HG03025 (cell line): ENCODE measurements around the gene RTCA.
"Not testable (repeated sequence)": the region's sequence is repeated elsewhere in the genome, so short reads cannot be mapped to it uniquely, and the experiment has no call there.

Experiments
- ATAC-seq: cut with Tn5 transposase; IDR thresholded peaks from one replicate; pipeline ENCODE4 v1.9.1; 2021; ENCODE audit warnings: mild to moderate bottlenecking, moderate library complexity; ENCODE audit not compliant: unreplicated experiment, low FRiP score

Gene RTCA

DNA sequence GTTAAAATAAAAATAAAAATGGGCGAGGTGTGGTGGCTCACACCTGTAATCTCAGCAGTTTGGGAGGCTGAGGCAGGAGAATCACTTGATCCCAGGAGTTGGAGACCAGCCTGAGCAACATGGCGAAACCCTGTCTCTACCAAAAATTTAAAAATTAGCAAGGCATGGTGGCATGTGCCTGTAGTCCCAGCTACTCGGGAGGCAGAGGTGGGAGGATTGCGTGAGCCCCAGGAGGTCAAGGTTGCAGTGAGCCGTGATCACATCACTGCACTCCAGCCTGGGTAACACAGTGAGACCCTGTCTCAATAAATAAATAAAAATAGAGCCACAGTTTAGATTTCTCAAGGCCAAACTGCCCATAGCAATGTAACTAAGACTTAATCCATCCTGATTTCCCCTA, 9.7 kb upstream of the RTCA start:
- not testable (repeated sequence) for ATAC-seq

DNA sequence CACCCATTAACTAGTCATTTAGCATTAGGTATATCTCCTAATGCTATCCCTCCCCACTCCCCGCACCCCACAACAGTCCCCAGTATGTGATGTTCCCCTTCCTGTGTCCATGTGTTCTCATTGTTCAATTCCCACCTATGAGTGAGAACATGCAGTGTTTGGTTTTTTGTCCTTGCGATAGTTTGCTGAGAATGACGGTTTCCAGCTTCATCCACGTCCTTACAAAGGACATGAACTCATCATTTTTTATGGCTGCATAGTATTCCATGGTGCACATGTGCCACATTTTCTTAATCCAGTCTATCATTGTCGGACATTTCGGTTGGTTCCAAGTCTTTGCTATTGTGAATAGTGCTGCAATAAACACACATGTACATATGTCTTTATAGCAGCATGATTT, 7.6 kb upstream of the RTCA start:
- ATAC-seq: not testable (repeated sequence)

DNA sequence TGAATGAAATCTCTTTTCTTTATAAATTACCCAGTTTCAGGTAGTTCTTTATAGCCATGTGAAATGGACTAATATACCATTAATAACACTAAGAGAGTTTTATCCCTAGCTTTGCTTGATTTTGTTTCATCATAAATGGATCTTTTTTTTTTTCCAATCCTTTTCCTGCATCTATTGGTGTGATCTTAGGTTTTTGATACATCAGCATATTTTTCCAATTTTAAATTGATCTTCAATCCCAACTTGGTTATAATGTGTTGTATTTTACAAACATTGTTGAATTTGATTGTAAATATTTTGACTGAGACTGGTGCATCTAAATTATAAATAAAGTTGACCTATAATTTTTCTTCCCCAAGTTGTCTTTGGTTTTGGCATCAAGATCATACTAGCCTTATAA, 4.3 kb upstream of the RTCA start:
- no peak for ATAC-seq

DNA sequence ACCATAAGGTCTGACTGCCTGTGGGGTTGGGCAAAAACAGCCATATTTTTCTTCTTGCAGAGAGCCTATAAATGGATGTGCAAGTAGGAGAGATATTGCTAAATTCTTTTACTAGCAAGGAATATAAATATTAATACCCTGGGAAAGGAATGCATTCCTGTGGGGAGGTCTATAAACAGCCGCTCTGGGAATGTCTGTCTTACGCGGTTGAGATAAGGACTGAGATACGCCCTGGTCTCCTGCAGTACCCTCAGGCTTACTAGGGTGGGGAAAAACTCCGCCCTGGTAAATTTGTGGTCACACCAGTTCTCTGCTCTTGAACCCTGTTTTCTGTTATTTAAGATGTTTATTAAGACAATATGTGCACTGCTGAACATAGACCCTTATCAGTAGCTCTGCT, 1.9 kb upstream of the RTCA start:
- not testable (repeated sequence) for ATAC-seq

DNA sequence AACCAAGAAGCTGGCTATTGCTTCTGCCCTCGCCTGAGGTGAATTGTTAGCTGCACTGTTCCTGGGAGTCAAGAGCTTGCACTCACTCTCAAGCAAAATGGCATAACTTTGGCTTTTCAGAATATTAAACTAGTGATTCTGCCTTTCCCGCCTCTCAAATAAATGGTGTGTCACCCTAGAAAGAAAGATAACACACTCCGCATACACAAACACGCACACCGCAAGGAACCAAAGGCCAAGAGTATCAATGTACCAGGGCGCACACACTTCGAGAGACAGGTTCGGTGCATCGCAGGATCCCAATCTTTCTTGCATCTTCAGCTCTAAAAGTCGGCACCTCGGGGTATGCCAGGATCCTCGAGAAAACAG, 470 bp upstream of the RTCA start:
- peak; percentile 18 for ATAC-seq

DNA sequence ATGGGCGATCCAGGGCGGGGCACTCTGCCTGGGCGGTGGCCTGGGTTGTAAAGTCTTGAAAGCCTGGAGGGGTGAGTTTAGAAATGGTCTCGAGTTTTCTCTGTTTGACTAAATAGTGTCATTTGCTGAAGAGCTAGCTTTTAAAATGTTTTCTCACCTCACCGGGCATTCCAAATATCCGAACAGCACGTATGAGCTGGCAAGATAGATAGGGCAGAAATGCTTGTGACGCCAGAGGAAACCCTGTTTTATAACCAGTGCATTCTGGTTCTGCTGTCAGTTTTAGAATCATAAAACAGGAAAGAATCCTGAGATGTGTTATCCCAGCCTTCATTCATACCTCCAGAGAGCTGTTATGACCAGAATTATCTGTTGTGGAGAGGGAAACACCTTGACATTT, 725 bp downstream of the RTCA start:
- peak; percentile 24 for ATAC-seq

DNA sequence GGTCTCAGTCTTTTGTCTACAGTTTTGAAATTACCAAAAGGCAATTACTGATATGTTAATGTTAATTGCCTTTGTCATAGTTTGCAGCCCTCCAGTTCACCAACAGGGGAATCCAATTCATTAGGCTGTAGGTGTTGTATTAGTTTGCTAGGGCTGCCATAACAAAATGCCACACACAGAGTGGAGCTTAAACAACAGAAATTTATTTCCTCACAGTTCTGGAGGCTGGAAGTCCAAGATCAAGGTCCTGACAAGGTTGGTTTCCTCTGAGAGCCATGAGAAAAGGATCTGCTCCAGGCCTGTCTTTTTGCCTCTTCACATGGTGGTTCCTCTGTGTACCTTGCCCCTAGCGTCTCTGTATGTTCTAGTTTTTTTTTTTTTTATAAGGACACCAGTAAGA, 1.3 kb downstream of the RTCA start:
- ATAC-seq: no peak

DNA sequence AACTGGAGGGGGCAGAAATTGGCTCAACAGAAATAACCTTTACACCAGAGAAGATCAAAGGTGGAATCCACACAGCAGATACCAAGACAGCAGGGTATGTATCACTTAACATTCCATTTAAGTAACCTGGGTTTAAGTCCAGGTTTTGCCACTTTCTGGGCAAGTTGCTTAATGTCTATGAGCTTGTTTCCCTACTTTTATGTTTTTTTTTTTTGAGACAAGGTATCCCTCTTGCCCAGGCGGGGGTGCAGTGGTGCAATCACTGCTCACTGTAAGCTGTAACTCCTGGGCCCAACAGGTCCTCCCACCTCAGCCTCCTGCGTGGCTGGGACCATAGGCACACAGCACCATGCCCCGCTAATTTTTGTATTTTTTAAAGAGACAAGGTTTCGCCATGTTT, 2.2 kb downstream of the RTCA start:
- no peak for ATAC-seq

DNA sequence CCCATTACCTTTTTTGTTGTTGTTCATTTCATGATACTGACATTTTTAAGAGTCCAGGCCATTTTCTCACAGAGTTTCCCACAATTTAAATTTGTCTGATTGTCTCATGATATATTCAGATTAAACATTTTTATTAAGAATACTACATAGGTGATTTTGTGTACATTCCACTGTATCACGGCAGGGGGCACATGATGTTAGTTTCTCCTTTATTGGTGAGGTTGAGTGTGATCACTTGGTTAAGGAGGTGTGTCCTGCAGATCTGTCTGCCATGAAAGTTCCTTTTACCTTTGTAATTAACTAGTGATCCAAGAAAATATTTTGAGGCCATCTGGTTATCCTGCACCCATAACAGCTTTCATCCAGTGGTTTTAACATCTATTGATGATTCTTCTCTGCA, 11.8 kb downstream of the RTCA start:
- no peak for ATAC-seq

DNA sequence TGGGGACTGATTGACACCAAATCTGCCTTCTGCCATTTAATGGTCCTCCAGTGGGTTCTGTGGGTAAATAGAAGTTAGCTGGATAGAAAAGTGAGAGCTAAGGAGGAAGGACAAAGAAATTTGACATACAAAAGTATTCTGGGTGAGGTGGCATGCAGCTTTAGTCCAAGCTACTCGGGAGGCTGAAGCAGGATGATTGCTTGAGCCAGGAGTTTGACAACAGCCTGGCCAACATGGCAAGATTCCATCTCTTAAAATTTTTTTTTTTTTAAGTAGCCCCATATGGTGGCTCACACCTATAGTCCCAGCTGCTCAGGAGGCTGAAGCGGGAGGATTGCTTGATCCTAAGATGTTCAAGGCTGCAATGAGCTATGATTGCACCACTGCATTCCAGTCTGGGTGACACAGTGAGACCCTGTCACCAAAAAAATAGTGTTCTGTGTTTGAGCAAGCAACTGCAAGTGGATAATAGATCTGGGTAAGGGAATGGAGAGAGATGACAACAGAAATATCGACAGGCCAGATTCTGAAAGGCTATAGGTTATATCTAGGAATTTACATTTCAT, 13.4 kb downstream of the RTCA start:
- no peak for ATAC-seq

DNA sequence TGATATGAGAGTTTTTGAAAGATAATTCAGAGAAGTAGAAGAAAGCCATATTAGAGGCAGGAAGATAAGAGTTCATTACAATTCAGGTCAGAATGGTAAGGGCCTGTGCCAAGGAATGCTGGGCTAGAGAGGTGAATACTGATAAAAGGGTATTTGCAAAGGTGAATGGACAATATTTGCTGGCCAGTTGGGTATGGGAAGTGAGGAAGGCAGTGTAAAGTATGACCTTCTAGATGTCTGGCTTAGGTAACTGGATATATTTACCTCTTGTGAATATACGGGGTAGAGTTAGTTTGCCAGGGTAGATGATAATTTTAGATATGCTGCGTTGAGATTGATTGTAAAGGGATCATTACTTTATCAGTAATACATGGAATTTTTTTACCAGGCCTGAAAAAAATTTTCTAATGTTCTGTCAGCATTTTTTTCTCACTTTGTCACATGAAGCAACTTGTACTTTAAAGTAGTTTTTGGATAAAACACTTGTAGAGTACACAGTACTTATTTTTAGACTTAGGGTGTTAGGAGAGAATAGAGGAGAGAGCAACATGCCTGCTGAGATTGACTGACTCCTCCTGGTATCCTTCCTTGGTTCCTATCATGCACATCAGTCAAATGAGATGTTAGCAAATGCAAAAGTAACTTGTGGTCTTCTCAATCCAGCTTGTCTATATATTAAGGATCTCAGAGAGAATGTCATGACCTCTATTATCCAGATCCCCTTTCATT, 14.1 kb downstream of the RTCA start:
- no peak for ATAC-seq

DNA sequence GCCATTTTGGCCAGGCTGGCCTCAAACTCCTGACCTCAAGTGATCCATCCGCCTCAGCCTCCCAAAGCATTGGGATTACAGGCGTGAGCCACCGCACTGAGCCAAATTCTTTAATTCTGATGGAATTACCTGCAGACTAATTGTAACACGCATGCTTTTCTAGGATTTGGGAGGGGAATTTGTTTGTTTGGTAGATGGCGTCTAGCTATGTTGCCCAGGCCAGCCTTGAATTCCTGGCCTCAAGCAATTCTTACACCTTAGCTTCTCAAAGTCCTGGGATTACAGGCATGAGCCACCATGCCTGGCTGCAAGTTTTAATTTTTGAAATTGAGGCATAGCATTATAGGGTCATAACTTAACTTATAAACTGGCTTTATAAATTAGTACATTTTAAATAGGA, 18.6 kb downstream of the RTCA start:
- ATAC-seq: no peak

DNA sequence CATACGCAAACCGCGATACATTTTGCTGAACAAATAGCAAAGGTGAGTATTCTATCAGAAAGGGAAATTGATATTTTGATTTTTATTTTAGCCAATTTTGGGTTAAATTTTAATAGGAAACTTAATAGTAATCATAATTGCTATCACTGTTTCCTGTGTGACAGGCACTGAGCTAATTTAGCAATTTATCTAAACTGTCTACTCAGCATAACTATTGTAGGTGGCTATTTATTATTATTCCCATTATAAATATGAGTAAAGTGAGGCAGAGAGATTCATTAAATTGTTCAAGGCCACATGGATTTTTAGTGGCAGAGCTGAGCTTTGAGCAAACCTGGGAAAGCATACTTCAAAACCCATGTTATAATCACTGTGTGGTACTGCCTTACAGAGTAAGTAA, 21.1 kb downstream of the RTCA start:
- no peak for ATAC-seq

DNA sequence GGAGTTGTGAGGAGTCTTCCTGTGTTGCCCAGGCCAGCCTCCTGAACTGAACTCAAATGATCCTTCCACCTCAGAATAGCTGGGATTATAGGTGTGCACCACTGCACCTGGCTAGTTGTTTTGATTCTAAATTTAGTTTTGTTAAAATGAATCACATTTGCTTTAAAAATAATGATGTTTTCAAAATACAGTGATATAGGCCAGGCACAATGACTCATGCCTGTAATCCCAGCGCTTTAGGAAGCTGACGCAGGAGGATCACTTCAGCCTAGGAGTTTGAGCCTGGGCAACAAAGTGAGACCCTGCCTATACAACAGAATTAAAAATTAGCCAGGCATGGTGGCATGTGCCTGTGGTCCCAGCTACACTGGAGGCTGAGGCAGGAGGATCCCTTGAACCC, 24.3 kb downstream of the RTCA start:
- no peak for ATAC-seq

DNA sequence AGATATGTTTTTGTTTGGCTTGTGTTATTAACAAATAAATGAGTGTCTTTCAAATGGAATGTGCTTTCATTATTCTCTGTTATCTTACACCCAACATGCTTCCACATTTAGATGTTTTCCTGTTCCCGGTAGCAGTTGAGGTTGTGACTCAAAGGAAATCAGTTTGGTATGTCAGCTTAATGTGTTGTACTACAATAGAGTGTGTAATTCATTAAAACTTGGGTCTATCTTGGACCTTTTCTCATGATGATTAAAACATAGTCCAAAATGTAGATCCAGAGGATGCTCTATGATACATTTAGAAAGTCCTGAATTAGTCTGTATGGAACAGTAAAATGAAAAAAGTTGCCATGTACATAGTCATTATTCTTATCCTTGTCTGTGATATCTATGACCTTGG, 26.7 kb downstream of the RTCA start:
- no peak for ATAC-seq

DNA sequence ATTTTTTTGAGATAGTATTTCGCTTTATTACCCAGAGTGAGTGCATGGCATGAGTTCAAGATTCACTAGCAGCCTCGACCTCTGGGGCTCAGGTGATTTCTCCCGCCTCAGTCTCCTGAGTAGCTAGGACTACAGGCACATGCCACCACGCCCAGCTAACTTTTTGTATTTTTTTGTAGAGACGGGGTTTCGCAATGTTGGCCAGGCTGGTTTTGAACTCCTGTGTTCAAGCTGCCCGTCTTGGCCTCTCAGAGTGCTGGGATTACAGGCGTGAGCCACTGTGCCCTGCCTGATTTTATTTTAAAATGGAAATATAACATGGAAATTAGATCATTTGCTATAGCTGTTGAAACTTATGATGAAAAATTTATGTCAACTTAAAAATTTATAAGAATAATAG, 30.1 kb downstream of the RTCA start:
- ATAC-seq: no peak

DNA sequence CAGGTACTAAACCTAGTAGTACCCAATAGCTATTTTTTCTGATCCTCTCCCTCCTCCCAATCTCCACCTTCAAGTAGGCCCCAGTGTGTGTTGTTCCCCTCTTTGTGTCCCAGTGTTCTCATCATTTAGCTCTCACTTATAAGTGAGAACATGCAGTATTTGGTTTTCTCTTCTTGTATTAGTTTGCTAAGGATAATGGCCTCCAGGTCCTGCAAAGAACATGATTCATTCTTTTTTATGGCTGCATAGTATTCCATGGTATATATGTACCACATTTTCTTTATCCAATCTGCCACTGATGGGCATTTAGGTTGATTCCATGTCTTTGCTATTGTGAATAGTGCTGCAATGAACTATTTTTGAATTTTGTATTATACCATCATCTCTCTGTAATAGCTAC, 31.0 kb downstream of the RTCA start:
- not testable (repeated sequence) for ATAC-seq

DNA sequence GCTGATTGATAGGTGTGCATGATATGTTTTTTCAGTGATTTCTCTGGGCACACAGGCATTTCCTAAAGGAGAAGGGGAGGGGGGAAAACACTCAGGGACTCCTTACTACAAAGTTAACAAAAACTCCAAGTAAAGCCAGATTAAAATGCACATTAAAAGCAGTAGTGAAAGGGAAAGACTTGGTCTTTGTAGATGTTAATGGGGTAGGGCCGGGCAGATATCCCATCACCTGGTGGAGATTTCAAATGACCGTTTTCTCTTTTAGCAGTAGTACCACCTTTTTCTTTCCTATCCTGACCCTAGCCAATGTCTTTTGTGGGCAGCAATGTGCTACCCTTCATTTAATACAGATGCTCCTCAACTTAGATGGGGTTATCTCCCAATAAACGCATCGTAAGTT, 32.5 kb downstream of the RTCA start:
- no peak for ATAC-seq

DNA sequence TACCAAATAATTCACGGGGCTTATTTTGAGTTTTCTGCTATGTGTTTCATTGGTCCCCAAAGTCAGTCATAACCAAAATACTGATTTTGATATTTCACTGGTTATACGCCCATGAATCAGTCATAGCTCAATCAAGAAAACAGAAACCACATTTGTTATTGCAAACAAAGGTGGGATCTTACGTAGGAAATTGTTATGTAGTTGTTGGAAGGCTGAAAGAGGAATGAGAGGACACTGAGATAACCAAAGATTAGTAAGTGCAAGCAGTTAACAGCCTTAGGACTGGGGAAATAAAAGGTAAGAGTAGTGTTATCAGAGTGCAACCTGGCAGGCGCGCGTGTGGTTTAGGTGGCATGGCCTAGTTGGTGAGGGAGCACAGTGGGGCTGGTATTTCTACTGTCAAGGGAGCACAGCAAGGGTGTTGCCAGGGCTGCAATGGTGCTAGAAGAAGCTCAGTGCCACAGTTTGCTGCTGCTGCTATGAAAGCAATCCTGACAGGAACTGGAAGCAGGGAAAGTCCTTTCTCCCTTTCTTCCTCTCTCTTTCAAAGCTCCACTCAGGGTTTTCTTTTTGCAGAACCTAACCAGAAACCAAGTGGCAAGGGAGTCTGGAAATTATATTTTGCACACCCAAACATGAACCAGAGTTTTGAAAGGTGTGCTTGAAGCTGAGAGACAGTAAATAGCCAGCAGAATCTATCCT, 33.7 kb downstream of the RTCA start:
- ATAC-seq: no peak

DNA sequence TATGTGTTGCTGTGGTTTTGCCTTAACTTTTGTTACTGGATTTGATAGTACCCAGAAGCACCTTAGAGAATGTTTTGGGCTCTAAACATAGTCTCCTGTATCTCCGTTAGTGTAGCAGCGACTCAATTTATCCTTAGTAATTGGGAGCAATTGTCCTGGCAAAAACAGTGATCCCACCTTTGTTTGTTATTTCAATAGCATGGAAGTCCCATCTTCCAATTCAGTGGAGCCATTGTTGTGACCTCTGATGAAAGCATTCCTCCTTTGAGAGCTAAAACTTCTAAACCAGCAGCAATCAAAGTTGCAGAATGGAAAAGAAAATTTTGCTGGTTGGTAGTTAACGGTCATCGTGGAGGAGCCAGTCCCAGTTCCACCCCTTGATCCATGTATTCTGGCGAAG, 34.7 kb downstream of the RTCA start:
- ATAC-seq: no peak

DNA sequence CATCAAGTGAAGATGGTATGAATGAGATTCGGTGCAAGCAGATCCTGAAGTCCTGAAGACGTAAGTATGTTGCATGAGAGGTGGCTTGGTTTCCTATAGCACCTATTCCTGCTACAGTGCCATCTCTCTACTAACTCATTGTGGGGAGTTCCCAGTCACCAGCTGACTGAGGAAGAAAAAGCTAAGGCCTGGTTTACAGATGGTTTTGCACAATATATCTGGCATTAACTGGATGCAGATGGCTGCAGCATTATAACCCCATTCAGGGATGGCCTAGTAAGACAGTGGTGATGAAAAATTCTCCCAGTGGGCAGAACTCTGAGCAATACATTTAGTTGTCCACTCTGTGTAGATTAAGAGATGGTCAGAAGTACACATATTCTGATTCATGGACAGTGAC, 36.7 kb downstream of the RTCA start:
- no peak for ATAC-seq

DNA sequence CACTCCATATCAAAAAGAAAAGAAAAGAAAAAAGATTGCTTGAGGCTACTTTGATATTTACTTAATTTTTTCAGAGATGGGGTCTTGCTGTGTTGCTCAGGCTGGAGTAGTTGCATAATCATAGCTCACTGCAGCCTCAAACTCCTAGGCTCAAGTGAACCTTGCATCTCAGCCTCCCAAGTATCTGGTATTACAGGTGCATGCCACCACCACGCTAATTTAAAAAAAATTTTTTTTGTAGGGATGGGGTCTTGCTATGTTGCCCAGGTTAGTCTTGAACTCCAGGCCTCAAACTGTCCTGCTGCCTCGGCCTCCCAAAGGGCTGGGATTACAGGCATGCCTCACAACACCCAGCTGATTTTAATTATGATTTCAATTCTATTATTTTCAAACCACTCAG, 38.2 kb downstream of the RTCA start:
- no peak for ATAC-seq
